Muscle layer of duodenum (tissue), 2 donors: Measurements from ENCODE around the gene PTPRJ.

Experiments used
- H3K27ac ChIP-seq: one replicate; pipeline ENCODE4 v1.7.0; 2013; ENCODE audit warnings: mild to moderate bottlenecking, low read length
- H3K27me3 ChIP-seq: one replicate; pipeline ENCODE4 v1.7.0; 2013; ENCODE audit warnings: low read depth, mild to moderate bottlenecking, control low read depth, low read length
- H3K36me3 ChIP-seq, 2 donors: one replicate each; pipeline ENCODE4 v1.7.0; 2013; ENCODE audit warnings: low read length in 2 of 2, control low read depth in 1 of 2, mild to moderate bottlenecking in 1 of 2; ENCODE audit not compliant: insufficient read depth in 2 of 2, control insufficient read depth in 1 of 2
- H3K4me1 ChIP-seq, 2 donors: one replicate each; pipeline ENCODE4 v1.7.0; 2013; ENCODE audit warnings: low read length in 2 of 2, mild to moderate bottlenecking in 2 of 2, control low read depth in 1 of 2, moderate library complexity in 1 of 2; ENCODE audit not compliant: insufficient read depth in 2 of 2, control insufficient read depth in 1 of 2
- H3K4me3 ChIP-seq, 2 donors: one replicate each; pipeline ENCODE4 v1.7.0; 2013; ENCODE audit warnings: low read length in 2 of 2, low read depth in 1 of 2, mild to moderate bottlenecking in 1 of 2
- H3K9me3 ChIP-seq, 2 donors: one replicate each; pipeline ENCODE4 v1.7.0; 2013; ENCODE audit warnings: low read length in 2 of 2, control low read depth in 1 of 2, mild to moderate bottlenecking in 1 of 2; ENCODE audit not compliant: control insufficient read depth in 1 of 2
- donor health status: healthy.

The PTPRJ gene

DNA sequence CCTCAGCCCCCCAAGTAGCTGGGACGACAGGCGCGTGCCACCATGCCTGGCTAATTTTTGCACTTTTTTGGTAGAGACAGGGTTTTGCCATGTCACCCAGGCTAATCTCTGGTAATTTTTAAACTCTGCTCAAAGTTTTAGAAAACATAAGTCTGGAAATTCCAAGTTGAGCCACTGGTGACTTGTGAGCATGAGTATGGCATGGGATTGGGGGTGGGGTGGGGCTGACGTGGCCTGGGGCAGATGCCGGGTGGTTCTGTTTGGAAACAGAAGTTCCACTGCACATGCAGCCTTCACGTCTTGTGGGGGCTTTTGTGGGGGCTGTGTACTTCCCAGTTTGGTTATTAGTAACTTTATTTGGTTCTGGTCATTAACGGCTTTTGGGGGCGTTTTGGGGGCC lies 67.3 kb downstream of the PTPRJ start:
- H3K9me3 ChIP-seq = no peaks in the 10 kb centered on the region
- H3K4me3 ChIP-seq = no peak overlapping the region
- peaks cover 4 to 28% of the 10 kb centered on the region in 2 donors for H3K4me1 ChIP-seq
- H3K36me3 ChIP-seq = no peaks in the 10 kb centered on the region
- no peaks in the 10 kb centered on the region for H3K27me3 ChIP-seq
- H3K27ac ChIP-seq = no peak overlapping the region

- peaks cover 0 to 27% of the 10 kb centered on the region in 2 donors for H3K4me1 ChIP-seq
- H3K4me3 ChIP-seq = no peak overlapping the region
- no peaks in the 10 kb centered on the region for H3K9me3 ChIP-seq
- H3K27me3 ChIP-seq = no peaks in the 10 kb centered on the region
- H3K36me3 ChIP-seq = no peaks in the 10 kb centered on the region
- H3K27ac ChIP-seq = no peak overlapping the region
Measured at GRCh38 chr11:48049036-48049435, 68.7 kb downstream of the PTPRJ start.

GRCh38 chr11:48050304-48050703 lies 69.9 kb downstream of the PTPRJ start:
- Histone ChIP-seq H3K9me3 (no peaks in the 10 kb centered on the region), H3K36me3 (no peaks in the 10 kb centered on the region), H3K27ac (no peak overlapping the region), H3K4me3 (no peak overlapping the region), H3K27me3 (no peaks in the 10 kb centered on the region), H3K4me1 (peaks cover 0 to 21% of the 10 kb centered on the region in 2 donors)

DNA sequence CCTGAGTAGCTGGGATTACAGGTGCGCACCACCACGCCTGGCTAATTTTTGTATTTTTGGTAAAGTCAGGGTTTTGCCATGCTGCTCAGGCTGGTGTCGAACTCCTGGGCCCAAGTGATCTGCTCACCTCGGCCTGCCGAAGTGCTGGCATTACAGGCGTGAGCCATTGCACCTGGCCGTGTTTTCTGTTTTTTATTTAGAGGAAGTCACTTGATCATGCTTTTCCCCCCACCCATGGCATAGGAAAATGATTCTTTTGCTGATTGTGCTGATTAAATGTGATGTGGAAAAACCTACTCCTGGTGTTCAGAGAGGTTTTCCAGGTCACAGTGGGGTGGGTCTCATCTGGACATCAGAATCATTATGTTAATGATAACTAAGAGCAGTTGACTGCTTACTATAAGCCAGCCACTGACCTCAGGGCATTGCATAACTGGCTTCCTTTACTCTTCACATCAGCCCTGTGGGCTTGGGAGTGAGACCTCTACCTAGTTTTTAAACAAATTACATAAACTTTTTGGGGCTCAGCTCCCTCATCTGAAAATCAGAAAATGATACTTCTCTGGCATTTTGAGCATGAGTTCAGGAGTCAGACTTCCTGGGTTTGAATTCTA lies 71.0 kb downstream of the PTPRJ start:
- no peak overlapping the region for H3K27ac ChIP-seq
- no peaks in the 10 kb centered on the region for H3K27me3 ChIP-seq
- no peaks in the 10 kb centered on the region for H3K36me3 ChIP-seq
- no peak overlapping the region for H3K4me3 ChIP-seq
- no peaks in the 10 kb centered on the region for H3K9me3 ChIP-seq
- peaks cover 0 to 23% of the 10 kb centered on the region in 2 donors for H3K4me1 ChIP-seq

GRCh38 chr11:48052183-48053044 lies 72.1 kb downstream of the PTPRJ start:
- H3K4me3 ChIP-seq = no peak overlapping the region
- no peaks in the 10 kb centered on the region for H3K36me3 ChIP-seq
- H3K27me3 ChIP-seq = no peaks in the 10 kb centered on the region
- H3K4me1 ChIP-seq = peaks cover 0 to 23% of the 10 kb centered on the region in 2 donors
- H3K27ac ChIP-seq = no peak overlapping the region
- H3K9me3 ChIP-seq = no peaks in the 10 kb centered on the region

- Histone ChIP-seq H3K27ac (no peak overlapping the region), H3K9me3 (no peaks in the 10 kb centered on the region), H3K27me3 (no peaks in the 10 kb centered on the region), H3K4me3 (no peak overlapping the region), H3K4me1 (peaks cover 0 to 19% of the 10 kb centered on the region in 2 donors), H3K36me3 (no peaks in the 10 kb centered on the region)
Measured at GRCh38 chr11:48054994-48055291, 74.6 kb downstream of the PTPRJ start.

- Histone ChIP-seq H3K27me3 (no peaks in the 10 kb centered on the region), H3K36me3 (no peaks in the 10 kb centered on the region), H3K27ac (no peak overlapping the region)
Measured at GRCh38 chr11:48055292-48056132, 75.2 kb downstream of the PTPRJ start.

DNA sequence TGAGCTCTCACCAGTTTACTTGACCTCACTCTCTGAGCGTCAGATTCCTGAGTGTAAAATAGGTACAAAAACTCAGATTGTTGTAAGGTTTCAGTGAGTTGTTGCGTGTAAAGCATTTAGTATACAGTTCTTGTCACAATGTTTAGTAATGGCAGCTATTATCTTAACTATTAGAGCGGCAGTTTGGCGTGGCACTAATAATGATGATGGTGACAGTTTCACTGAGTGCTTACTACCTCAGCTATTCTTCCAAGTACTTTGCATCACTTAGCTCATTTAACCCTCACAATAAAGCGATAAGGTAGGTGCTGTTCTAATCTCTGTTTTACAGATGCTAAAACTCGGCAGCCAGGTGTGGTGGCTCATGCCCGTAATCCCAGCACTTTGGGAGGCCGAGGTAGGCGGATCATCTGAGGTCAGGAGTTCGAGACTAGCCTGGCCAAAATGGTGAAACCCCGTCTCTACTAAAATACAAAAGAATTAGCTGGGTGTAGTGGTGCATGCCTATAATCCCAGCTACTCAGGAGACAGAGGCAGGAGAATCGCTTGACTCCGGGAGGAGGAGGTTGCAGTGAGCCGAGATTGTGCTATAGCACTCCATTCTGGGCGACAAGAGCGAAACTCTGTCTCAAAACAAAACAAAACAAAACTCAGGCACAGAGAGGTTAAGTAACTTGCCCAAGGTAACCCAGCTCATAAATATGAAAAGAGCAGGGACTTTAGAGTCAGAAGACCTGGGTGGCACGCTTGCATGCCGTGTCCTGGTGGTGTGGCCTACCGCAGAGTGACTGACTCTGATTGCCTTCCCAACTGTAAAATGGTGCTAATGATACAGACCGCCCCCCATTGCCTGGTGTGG lies 76.2 kb downstream of the PTPRJ start:
- Histone ChIP-seq H3K27ac (peak overlapping the region; percentile 10), H3K27me3 (no peaks in the 10 kb centered on the region), H3K9me3 (no peaks in the 10 kb centered on the region), H3K4me1 (peaks cover 0 to 17% of the 10 kb centered on the region in 2 donors), H3K4me3 (no peak overlapping the region), H3K36me3 (no peaks in the 10 kb centered on the region)

More at GRCh38 chr11:48055292-48056132, 75.2 kb downstream of the PTPRJ start:
- H3K4me1 ChIP-seq = peaks cover 0 to 19% of the 10 kb centered on the region in 2 donors
- no peaks in the 10 kb centered on the region for H3K9me3 ChIP-seq
- H3K4me3 ChIP-seq = no peak overlapping the region

GRCh38 chr11:48058064-48058463 lies 77.7 kb downstream of the PTPRJ start:
- Histone ChIP-seq H3K27ac (no peak overlapping the region), H3K4me3 (no peak overlapping the region), H3K27me3 (no peaks in the 10 kb centered on the region), H3K4me1 (peaks cover 0 to 12% of the 10 kb centered on the region in 2 donors), H3K9me3 (no peaks in the 10 kb centered on the region), H3K36me3 (no peaks in the 10 kb centered on the region)

GRCh38 chr11:48058788-48059187 lies 78.4 kb downstream of the PTPRJ start:
- no peak overlapping the region for H3K4me3 ChIP-seq
- no peaks in the 10 kb centered on the region for H3K9me3 ChIP-seq
- no peak overlapping the region for H3K27ac ChIP-seq
- no peaks in the 10 kb centered on the region for H3K27me3 ChIP-seq
- peaks cover 0 to 13% of the 10 kb centered on the region in 2 donors for H3K4me1 ChIP-seq
- H3K36me3 ChIP-seq = no peaks in the 10 kb centered on the region
